HepG2 (cell line): ENCODE results near the gene FUT1. TPM values are rescaled to one million over a fixed set of nuclear protein-coding genes. Genes with fewer than 3 reads are reported as not detected.
A peak's percentile ranks its signal among the peaks of the same experiment; 100 is the strongest.

Source experiments
- CEBPZ ChIP-seq: IDR thresholded peaks from 2 replicates; pipeline ENCODE4 v1.6.1; 2012; ENCODE audit warnings: low read length, improper control_type of control experiment
- IKZF4 ChIP-seq: sonication (generic); formaldehyde crosslinking; IDR thresholded peaks from 2 replicates; pipeline ENCODE4 v1.5.1; 2020; ENCODE audit warnings: borderline replicate concordance, mild to moderate bottlenecking, low read depth, missing genetic modification reagents; ENCODE audit errors: not compliant biosample characterization
- KLF6 ChIP-seq: IDR thresholded peaks from 2 replicates; pipeline ENCODE4 v1.8.0; 2016; ENCODE audit warnings: missing biosample characterization, missing genetic modification reagents
- NR2F6 ChIP-seq, 2 experiments: IDR thresholded peaks; 2 replicates each; pipeline ENCODE4 v1.6.1; 2016; ENCODE audit warnings: antibody characterized with exemption in 1 of 2, mild to moderate bottlenecking in 1 of 2
- PCBP2 ChIP-seq: fragments of 200-400 bp; formaldehyde crosslinking; optimal IDR thresholded peaks from 2 replicates; pipeline ENCODE3; 2018; ENCODE audit warnings: low read length, low read depth; ENCODE audit not compliant: poor library complexity, severe bottlenecking
- RXRA ChIP-seq: sonication (generic); formaldehyde crosslinking; IDR thresholded peaks from 2 replicates; pipeline ENCODE4 v1.5.1; 2020; ENCODE audit warnings: missing genetic modification reagents
- YEATS4 ChIP-seq: sonication (generic); formaldehyde crosslinking; IDR thresholded peaks from 2 replicates; pipeline ENCODE4 v1.4.0; 2020; ENCODE audit warnings: missing genetic modification reagents, borderline replicate concordance
- ZFY ChIP-seq: sonication (generic); formaldehyde crosslinking; IDR thresholded peaks from 2 replicates; pipeline ENCODE4 v1.4.0; 2020; ENCODE audit warnings: missing genetic modification reagents
- ZMYM4 ChIP-seq: sonication (generic); formaldehyde crosslinking; IDR thresholded peaks from 2 replicates; pipeline ENCODE4 v1.8.1; 2023; ENCODE audit warnings: mild to moderate bottlenecking, missing genetic modification reagents
- ZNF281 ChIP-seq: sonication (generic); formaldehyde crosslinking; IDR thresholded peaks from 2 replicates; pipeline ENCODE4 v1.4.0; 2020; ENCODE audit warnings: missing genetic modification reagents, borderline replicate concordance
- ZNF674 ChIP-seq: sonication (generic); formaldehyde crosslinking; IDR thresholded peaks from 2 replicates; pipeline ENCODE4 v1.5.0; 2020; ENCODE audit warnings: low read depth, mild to moderate bottlenecking, missing genetic modification reagents
- polyA plus RNA-seq, 8 experiments: library from polyadenylated mRNA; depleted of rRNA in 3 of 8; stranded (reverse) in 7 of 8; unstranded in 1 of 8; fragments of >200 nt; fragmentation: Illumina TruSeq in 4 of 8; extraction: Trizol in 4 of 8; gene quantifications; 2 replicates each; pipeline versions ENCODE4 v1.2.1 to v1.2.3, GENCODE V29; 2011 to 2016; ENCODE audit warnings: low read depth in 4 of 8, missing spikeins in 1 of 8, mixed read lengths in 1 of 8; ENCODE audit not compliant: insufficient read depth in 1 of 8
- total RNA-seq, 5 experiments: library from RNA; depleted of rRNA; stranded (reverse); fragments of >200 nt; fragmentation: Illumina TruSeq; extraction: Trizol; gene quantifications; 2 replicates each; pipeline ENCODE4 v1.2.3, GENCODE V29; 2016; ENCODE audit warnings: low read depth in 1 of 5
- TF ChIP-seq, protein P1 (sequence below), 2 experiments: sonication (generic) in 1 of 2; formaldehyde crosslinking in 1 of 2; IDR thresholded peaks; 2 replicates each; pipeline versions ENCODE4 v1.4.0 to v1.6.1; 2018 to 2020; ENCODE audit warnings: missing genetic modification reagents in 2 of 2, borderline replicate concordance in 1 of 2, low read depth in 1 of 2, mild to moderate bottlenecking in 1 of 2, missing biosample characterization in 1 of 2
- TF ChIP-seq, protein P2 (sequence below), 2 experiments: fragments of 450-650 bp in 1 of 2; sonication (generic) in 1 of 2; formaldehyde crosslinking; IDR thresholded peaks; 2 replicates each; pipeline versions ENCODE4 v1.5.0 to v1.8.0; 2020 to 2022; ENCODE audit warnings: mild to moderate bottlenecking in 1 of 2, missing genetic modification reagents in 1 of 2
- TF ChIP-seq, protein P3 (sequence below): sonication (generic); formaldehyde crosslinking; IDR thresholded peaks from 2 replicates; pipeline ENCODE4 v1.8.0; 2022; ENCODE audit warnings: missing genetic modification reagents, mild to moderate bottlenecking, inconsistent platforms, borderline replicate concordance
- TF ChIP-seq, protein P4 (sequence below): sonication (generic); formaldehyde crosslinking; IDR thresholded peaks from 2 replicates; pipeline ENCODE4 v1.8.1; 2022; ENCODE audit warnings: low read depth, mild to moderate bottlenecking, missing genetic modification reagents

The FUT1 gene
- total and polyA plus RNA-seq, 2 of the 13 experiments (the other 11 are each of a cell fraction or from before 2014, with no cell fraction given), result 0.07 to 1.1 TPM

DNA sequence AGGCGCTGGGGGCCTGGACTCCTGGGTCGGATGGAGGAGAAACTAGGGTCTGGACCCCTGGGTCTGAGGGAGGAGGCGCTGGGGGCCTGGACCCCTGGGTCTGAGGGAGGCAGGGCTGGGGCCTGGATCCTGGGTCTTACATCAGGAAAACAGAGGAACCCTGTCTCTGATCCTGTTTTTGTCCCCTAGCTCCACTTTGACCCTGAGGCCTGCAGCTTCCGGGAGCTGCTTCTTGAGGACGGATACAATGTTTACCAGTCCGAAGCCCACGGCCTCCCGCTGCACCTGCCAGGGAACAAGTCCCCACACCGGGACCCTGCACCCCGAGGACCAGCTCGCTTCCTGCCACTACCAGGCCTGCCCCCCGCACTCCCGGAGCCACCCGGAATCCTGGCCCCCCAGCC lies 5.3 kb upstream of the FUT1 start (continued):
- TF ChIP-seq, protein P1, sequence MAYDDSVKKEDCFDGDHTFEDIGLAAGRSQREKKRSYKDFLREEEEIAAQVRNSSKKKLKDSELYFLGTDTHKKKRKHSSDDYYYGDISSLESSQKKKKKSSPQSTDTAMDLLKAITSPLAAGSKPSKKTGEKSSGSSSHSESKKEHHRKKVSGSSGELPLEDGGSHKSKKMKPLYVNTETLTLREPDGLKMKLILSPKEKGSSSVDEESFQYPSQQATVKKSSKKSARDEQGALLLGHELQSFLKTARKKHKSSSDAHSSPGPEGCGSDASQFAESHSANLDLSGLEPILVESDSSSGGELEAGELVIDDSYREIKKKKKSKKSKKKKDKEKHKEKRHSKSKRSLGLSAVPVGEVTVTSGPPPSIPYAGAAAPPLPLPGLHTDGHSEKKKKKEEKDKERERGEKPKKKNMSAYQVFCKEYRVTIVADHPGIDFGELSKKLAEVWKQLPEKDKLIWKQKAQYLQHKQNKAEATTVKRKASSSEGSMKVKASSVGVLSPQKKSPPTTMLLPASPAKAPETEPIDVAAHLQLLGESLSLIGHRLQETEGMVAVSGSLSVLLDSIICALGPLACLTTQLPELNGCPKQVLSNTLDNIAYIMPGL (CRISPR knock-in tag; IDR thresholded peaks at IDR 0.05; ENCODE audit: borderline replicate concordance in 1 of 2, low read depth in 1 of 2), result 0 out of 4 replicates have a peak, but pooled peaks of 1 of the 2 experiments have one; percentile 25
- TF ChIP-seq ZNF281 (CRISPR knock-in tag), result peak; percentile 23; the same call in 1 of the 2 replicates
- peak; percentile 63; the same call in 1 of the 2 replicates for TF ChIP-seq NR2F6 (IDR thresholded peaks at IDR 0.05)
- peak; percentile 81 for TF ChIP-seq NR2F6 (CRISPR knock-in tag; IDR thresholded peaks at IDR 0.05)
- no peak for TF ChIP-seq ZMYM4
- no peak for TF ChIP-seq KLF6 (CRISPR knock-in tag)
- TF ChIP-seq YEATS4, result peak; percentile 43; the same call in 1 of the 2 replicates
- peak; percentile 77 for TF ChIP-seq ZFY (CRISPR knock-in tag)
- TF ChIP-seq CEBPZ, result no peak
- TF ChIP-seq ZNF674, result no peak
- TF ChIP-seq, protein P2, sequence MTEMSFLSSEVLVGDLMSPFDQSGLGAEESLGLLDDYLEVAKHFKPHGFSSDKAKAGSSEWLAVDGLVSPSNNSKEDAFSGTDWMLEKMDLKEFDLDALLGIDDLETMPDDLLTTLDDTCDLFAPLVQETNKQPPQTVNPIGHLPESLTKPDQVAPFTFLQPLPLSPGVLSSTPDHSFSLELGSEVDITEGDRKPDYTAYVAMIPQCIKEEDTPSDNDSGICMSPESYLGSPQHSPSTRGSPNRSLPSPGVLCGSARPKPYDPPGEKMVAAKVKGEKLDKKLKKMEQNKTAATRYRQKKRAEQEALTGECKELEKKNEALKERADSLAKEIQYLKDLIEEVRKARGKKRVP (CRISPR knock-in tag; IDR thresholded peaks at IDR 0.05), result no peak
- TF ChIP-seq, protein P3, sequence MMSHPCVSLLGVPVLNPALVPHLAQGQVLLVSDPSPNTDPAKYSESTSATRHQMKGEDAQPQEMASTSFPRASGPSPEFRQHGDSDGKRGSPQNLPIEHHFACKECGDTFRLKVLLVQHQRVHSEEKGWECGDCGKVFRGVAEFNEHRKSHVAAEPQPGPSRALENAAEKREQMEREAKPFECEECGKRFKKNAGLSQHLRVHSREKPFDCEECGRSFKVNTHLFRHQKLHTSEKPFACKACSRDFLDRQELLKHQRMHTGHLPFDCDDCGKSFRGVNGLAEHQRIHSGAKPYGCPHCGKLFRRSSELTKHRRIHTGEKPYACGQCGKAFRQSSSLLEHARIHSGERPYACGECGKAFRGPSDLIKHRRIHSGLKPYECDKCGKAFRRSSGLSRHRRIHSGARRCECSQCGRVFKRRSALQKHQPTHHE (CRISPR knock-in tag), result no peak
- TF ChIP-seq PCBP2, result no peak
- TF ChIP-seq, protein P4, sequence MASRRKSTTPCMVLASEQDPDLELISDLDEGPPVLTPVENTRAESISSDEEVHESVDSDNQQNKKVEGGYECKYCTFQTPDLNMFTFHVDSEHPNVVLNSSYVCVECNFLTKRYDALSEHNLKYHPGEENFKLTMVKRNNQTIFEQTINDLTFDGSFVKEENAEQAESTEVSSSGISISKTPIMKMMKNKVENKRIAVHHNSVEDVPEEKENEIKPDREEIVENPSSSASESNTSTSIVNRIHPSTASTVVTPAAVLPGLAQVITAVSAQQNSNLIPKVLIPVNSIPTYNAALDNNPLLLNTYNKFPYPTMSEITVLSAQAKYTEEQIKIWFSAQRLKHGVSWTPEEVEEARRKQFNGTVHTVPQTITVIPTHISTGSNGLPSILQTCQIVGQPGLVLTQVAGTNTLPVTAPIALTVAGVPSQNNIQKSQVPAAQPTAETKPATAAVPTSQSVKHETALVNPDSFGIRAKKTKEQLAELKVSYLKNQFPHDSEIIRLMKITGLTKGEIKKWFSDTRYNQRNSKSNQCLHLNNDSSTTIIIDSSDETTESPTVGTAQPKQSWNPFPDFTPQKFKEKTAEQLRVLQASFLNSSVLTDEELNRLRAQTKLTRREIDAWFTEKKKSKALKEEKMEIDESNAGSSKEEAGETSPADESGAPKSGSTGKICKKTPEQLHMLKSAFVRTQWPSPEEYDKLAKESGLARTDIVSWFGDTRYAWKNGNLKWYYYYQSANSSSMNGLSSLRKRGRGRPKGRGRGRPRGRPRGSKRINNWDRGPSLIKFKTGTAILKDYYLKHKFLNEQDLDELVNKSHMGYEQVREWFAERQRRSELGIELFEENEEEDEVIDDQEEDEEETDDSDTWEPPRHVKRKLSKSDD, result no peak
- TF ChIP-seq IKZF4 (CRISPR knock-in tag), result no peak
- peak; percentile 63; the same call in 1 of the 2 replicates for TF ChIP-seq RXRA (CRISPR knock-in tag)
